ENCODE results near the gene RAB11FIP5.
A peak's percentile ranks its signal among the peaks of the same experiment; 100 is the strongest.
"Not testable (repeated sequence)": the region's sequence is repeated elsewhere in the genome, so short reads cannot be mapped to it uniquely, and the experiment has no call there.

RAB11FIP5 gene

GRCh38 chr2:73101626-73102256 is 11.0 kb downstream of the RAB11FIP5 start:
- H3K36me3 Mint-ChIP-seq (ENCODE audit: low read depth) = no peaks in the 10 kb centered on the region
- H3K9me3 Mint-ChIP-seq = no peaks in the 10 kb centered on the region
- H3K4me3 Mint-ChIP-seq = no peak overlapping the region
- H3K27me3 Mint-ChIP-seq (ENCODE audit: low read depth, poor library complexity) = peaks cover 5% of the 10 kb centered on the region
- TF ChIP-seq CTCF (IDR thresholded peaks at IDR 0.05) = no peak
- no peak for DNase-seq
- H3K27ac Mint-ChIP-seq = peak overlapping the region; percentile 87
- H3K4me1 Mint-ChIP-seq = peaks cover 6% of the 10 kb centered on the region

GRCh38 chr2:73100956-73101355 is 11.8 kb downstream of the RAB11FIP5 start:
- no peak overlapping the region for H3K27ac Mint-ChIP-seq

GRCh38 chr2:73099486-73099885 is 13.3 kb downstream of the RAB11FIP5 start:
- no peak overlapping the region for H3K27ac Mint-ChIP-seq

More at GRCh38 chr2:73100956-73101355, 11.8 kb downstream of the RAB11FIP5 start:
- peaks cover 6% of the 10 kb centered on the region for H3K4me1 Mint-ChIP-seq
- no peaks in the 10 kb centered on the region for H3K36me3 Mint-ChIP-seq (ENCODE audit: low read depth)
- no peak overlapping the region for H3K4me3 Mint-ChIP-seq
- H3K27me3 Mint-ChIP-seq (ENCODE audit: low read depth, poor library complexity) = peaks cover 5% of the 10 kb centered on the region
- H3K9me3 Mint-ChIP-seq = no peaks in the 10 kb centered on the region
- DNase-seq = no peak
- TF ChIP-seq CTCF (IDR thresholded peaks at IDR 0.05) = no peak

GRCh38 chr2:73095910-73096309 is 16.8 kb downstream of the RAB11FIP5 start:
- Mint-ChIP-seq H3K27me3 (ENCODE audit: low read depth, poor library complexity) (peaks cover 4% of the 10 kb centered on the region), H3K27ac (no peak overlapping the region), H3K36me3 (ENCODE audit: low read depth) (no peaks in the 10 kb centered on the region), H3K4me1 (peaks cover 34% of the 10 kb centered on the region), H3K9me3 (no peaks in the 10 kb centered on the region), H3K4me3 (no peak overlapping the region)
- DNase-seq = no peak
- TF ChIP-seq CTCF (IDR thresholded peaks at IDR 0.05) = no peak

More at GRCh38 chr2:73099486-73099885, 13.3 kb downstream of the RAB11FIP5 start:
- peaks cover 5% of the 10 kb centered on the region for H3K27me3 Mint-ChIP-seq (ENCODE audit: low read depth, poor library complexity)
- TF ChIP-seq CTCF (IDR thresholded peaks at IDR 0.05) = no peak
- peaks cover 6% of the 10 kb centered on the region for H3K4me1 Mint-ChIP-seq
- H3K36me3 Mint-ChIP-seq (ENCODE audit: low read depth) = no peaks in the 10 kb centered on the region
- no peak overlapping the region for H3K4me3 Mint-ChIP-seq
- DNase-seq = no peak
- no peaks in the 10 kb centered on the region for H3K9me3 Mint-ChIP-seq

- Mint-ChIP-seq H3K4me3 (peak overlapping the region; percentile 16), H3K4me1 (peaks cover 44% of the 10 kb centered on the region), H3K27ac (peak overlapping the region; percentile 95)
- H3K27me3 Mint-ChIP-seq (ENCODE audit: low read depth, poor library complexity); H3K9me3 Mint-ChIP-seq; DNase-seq; H3K36me3 Mint-ChIP-seq (ENCODE audit: low read depth): not testable (repeated sequence)
Measured at GRCh38 chr2:73093601-73094218, 19.0 kb downstream of the RAB11FIP5 start.

GRCh38 chr2:73092146-73092783 is 20.5 kb downstream of the RAB11FIP5 start:
- TF ChIP-seq CTCF (IDR thresholded peaks at IDR 0.05) = no peak
- no peak for DNase-seq
- Mint-ChIP-seq H3K4me3 (no peak overlapping the region), H3K36me3 (ENCODE audit: low read depth) (no peaks in the 10 kb centered on the region), H3K9me3 (no peaks in the 10 kb centered on the region), H3K27ac (peak overlapping the region; percentile 44), H3K4me1 (peaks cover 44% of the 10 kb centered on the region), H3K27me3 (ENCODE audit: low read depth, poor library complexity) (peaks cover 4% of the 10 kb centered on the region)
